Gastrocnemius medialis (tissue), 4 donors: ENCODE data around the gene TAF3. TPM values are rescaled to one million over a fixed set of nuclear protein-coding genes. Genes with fewer than 3 reads are reported as not detected.

Source experiments
- ATAC-seq, 2 donors: fragments of 150-250 bp; one replicate each; pipeline ENCODE4 v1.9.1; 2016
- DNase-seq, 2 donors: peaks; one replicate each; pipeline ENCODE4 v3.0.0-alpha.2; 2019
- H3K27ac ChIP-seq, 4 donors: fragments of 200-600 bp; sonication (generic); 1 replicate in 1 of 4; 2 replicates in 3 of 4; pipeline ENCODE4 v1.5.1; 2016 to 2018; ENCODE audit warnings: mild to moderate bottlenecking in 2 of 4, moderate library complexity in 1 of 4
- H3K27me3 ChIP-seq, 3 donors: fragments of 200-600 bp; sonication (generic) in 2 of 3; 1 replicate in 1 of 3; 2 replicates in 2 of 3; pipeline versions ENCODE4 v1.5.1 to v1.6.0; 2016 to 2019; ENCODE audit warnings: mild to moderate bottlenecking in 1 of 3, moderate library complexity in 1 of 3
- H3K36me3 ChIP-seq, 2 donors: fragments of 200-600 bp; sonication (generic) in 1 of 2; one replicate each; pipeline ENCODE4 v1.5.1; 2017 to 2018
- H3K4me1 ChIP-seq, 2 donors: fragments of 200-600 bp; sonication (generic) in 1 of 2; one replicate each; pipeline ENCODE4 v1.5.1; 2016 to 2017; ENCODE audit warnings: mild to moderate bottlenecking in 2 of 2
- H3K4me3 ChIP-seq, 4 donors: fragments of 200-600 bp; sonication (generic) in 3 of 4; 1 replicate in 1 of 4; 2 replicates in 3 of 4; pipeline ENCODE4 v1.5.1; 2016 to 2019; ENCODE audit warnings: mild to moderate bottlenecking in 2 of 4
- H3K9me3 ChIP-seq, 3 donors: fragments of 200-600 bp; sonication (generic) in 2 of 3; 1 replicate in 1 of 3; 2 replicates in 2 of 3; pipeline ENCODE4 v1.5.1; 2016 to 2019
- CTCF ChIP-seq, 5 experiments: fragments of 450-650 bp in 3 of 5; fragments of 200-600 bp in 2 of 5; sonication (generic) in 2 of 5; IDR thresholded peaks in 4 of 5; conservative IDR thresholded peaks in 1 of 5; 1 replicate in 4 of 5; 2 replicates in 1 of 5; pipeline ENCODE4 v1.5.1; 2016 to 2019; ENCODE audit warnings: antibody characterized with exemption in 5 of 5, mild to moderate bottlenecking in 3 of 5, moderate library complexity in 3 of 5
- POLR2A ChIP-seq, 2 donors: fragments of 450-650 bp; IDR thresholded peaks; one replicate each; pipeline ENCODE4 v1.6.1; 2017; ENCODE audit warnings: antibody characterized with exemption in 2 of 2, mild to moderate bottlenecking in 2 of 2, moderate library complexity in 2 of 2
- in situ Hi-C, 4 donors: fragments of 200-750 bp; cut with MboI; loops; one replicate each; pipeline versions ENCODE4 v1.15.0 to v1.8.0; 2017; ENCODE audit warnings: low sequenced_read_pairs in 4 of 4
- intact Hi-C: fragments of 100-400 bp; cut with DNase I; formaldehyde crosslinking; loops from one replicate; pipeline ENCODE4 v1.15.1; 2023; ENCODE audit warnings: low total_unique reads
- total RNA-seq, 4 donors: library from RNA; depleted of rRNA; stranded (reverse); fragments of >200 nt; gene quantifications; one replicate each; pipeline versions ENCODE4 v1.1.0 to v1.2.3, GENCODE V29; 2016

TAF3 gene
- total RNA-seq, 4 donors from 2014 or later = 5.0 to 14.8 (median 9.6) TPM

- Histone ChIP-seq H3K4me3 (no peak overlapping the region), H3K36me3 (no peaks in the 10 kb centered on the region), H3K9me3 (no peaks in the 10 kb centered on the region), H3K27me3 (no peaks in the 10 kb centered on the region), H3K27ac (no peak overlapping the region), H3K4me1 (peaks cover 5 to 15% of the 10 kb centered on the region in 2 donors)
- no peak for ATAC-seq
- intact Hi-C loops (no loop called here), in situ Hi-C loops (no loop called here)
- no peak for DNase-seq
- TF ChIP-seq POLR2A (IDR thresholded peaks at IDR 0.05) = no peak
- no peak for TF ChIP-seq CTCF (IDR thresholded peaks at IDR 0.05 in 4 of 5, conservative IDR thresholded peaks at IDR 0.05 in 1 of 5)
Observed at GRCh38 chr10:7944537-7944936, 126.2 kb downstream of the TAF3 start.

- Histone ChIP-seq H3K9me3 (no peaks in the 10 kb centered on the region), H3K27me3 (no peaks in the 10 kb centered on the region), H3K36me3 (no peaks in the 10 kb centered on the region), H3K27ac (no peak overlapping the region), H3K4me3 (no peak overlapping the region), H3K4me1 (peaks cover 5 to 15% of the 10 kb centered on the region in 2 donors)
- in situ Hi-C loops (no loop called here), intact Hi-C loops (no loop called here)
- ATAC-seq (no peak), DNase-seq (no peak)
- TF ChIP-seq POLR2A (IDR thresholded peaks at IDR 0.05) (no peak), CTCF (IDR thresholded peaks at IDR 0.05 in 4 of 5, conservative IDR thresholded peaks at IDR 0.05 in 1 of 5) (no peak)
Observed at GRCh38 chr10:7945034-7945433, 126.7 kb downstream of the TAF3 start.

- Histone ChIP-seq H3K4me3 (no peak overlapping the region), H3K4me1 (peaks cover 5 to 15% of the 10 kb centered on the region in 2 donors), H3K9me3 (no peaks in the 10 kb centered on the region), H3K27me3 (no peaks in the 10 kb centered on the region), H3K27ac (no peak overlapping the region), H3K36me3 (no peaks in the 10 kb centered on the region)
- no peak for TF ChIP-seq POLR2A (IDR thresholded peaks at IDR 0.05)
- TF ChIP-seq CTCF (IDR thresholded peaks at IDR 0.05 in 4 of 5, conservative IDR thresholded peaks at IDR 0.05 in 1 of 5) = no peak
- intact Hi-C loops (no loop called here), in situ Hi-C loops (no loop called here)
- ATAC-seq (no peak), DNase-seq (no peak)
Observed at GRCh38 chr10:7945469-7946187, 127.3 kb downstream of the TAF3 start.

- intact Hi-C loops = no loop called here
- no peak for ATAC-seq
- Histone ChIP-seq H3K9me3 (no peaks in the 10 kb centered on the region), H3K4me3 (no peak overlapping the region), H3K27me3 (no peaks in the 10 kb centered on the region), H3K4me1 (peaks cover 5 to 13% of the 10 kb centered on the region in 2 donors), H3K27ac (no peak overlapping the region), H3K36me3 (no peaks in the 10 kb centered on the region)
- TF ChIP-seq POLR2A (IDR thresholded peaks at IDR 0.05) (no peak), CTCF (IDR thresholded peaks at IDR 0.05 in 4 of 5, conservative IDR thresholded peaks at IDR 0.05 in 1 of 5) (no peak)
- DNase-seq = no peak
- in situ Hi-C loops = no loop called here
Observed at GRCh38 chr10:7948371-7949000, 130.2 kb downstream of the TAF3 start.
